HepG2 (cell line): Measurements from ENCODE around the gene PA2G4. TPM values are rescaled to one million over a fixed set of nuclear protein-coding genes. Genes with fewer than 3 reads are reported as not detected.

Experiments used
- CREBL2 ChIP-seq: sonication (generic); formaldehyde crosslinking; IDR thresholded peaks from 2 replicates; pipeline ENCODE4 v1.8.1; 2023; ENCODE audit warnings: missing genetic modification reagents, mild to moderate bottlenecking, borderline replicate concordance
- E2F5 ChIP-seq: sonication (generic); formaldehyde crosslinking; conservative IDR thresholded peaks from 2 replicates; pipeline ENCODE4 v1.4.0; 2020; ENCODE audit warnings: missing genetic modification reagents
- EHMT2 ChIP-seq: fragments of 200-600 bp; sonication (generic); IDR thresholded peaks from 2 replicates; pipeline ENCODE4 v1.7.0; 2017; ENCODE audit warnings: antibody characterized with exemption, low read depth, low read length, borderline replicate concordance
- ETV6 ChIP-seq: sonication (generic); formaldehyde crosslinking; conservative IDR thresholded peaks from 2 replicates; pipeline ENCODE4 v1.4.0; 2020; ENCODE audit warnings: missing genetic modification reagents
- FOXA1 ChIP-seq, 2 experiments: fragments of 450-650 bp in 1 of 2; sonication (generic) in 1 of 2; formaldehyde crosslinking in 1 of 2; IDR thresholded peaks; 2 replicates each; pipeline versions ENCODE4 v1.4.0 to v1.6.1; 2016 to 2020; ENCODE audit warnings: missing genetic modification reagents in 1 of 2
- HOXA9 ChIP-seq: sonication (generic); formaldehyde crosslinking; IDR thresholded peaks from 2 replicates; pipeline ENCODE4 v1.8.1; 2022; ENCODE audit warnings: missing genetic modification reagents, mild to moderate bottlenecking, moderate library complexity, borderline replicate concordance
- IRF9 ChIP-seq: sonication (generic); formaldehyde crosslinking; IDR thresholded peaks from 2 replicates; pipeline ENCODE4 v1.8.0; 2022; ENCODE audit warnings: missing genetic modification reagents, mild to moderate bottlenecking, borderline replicate concordance
- KDM5A ChIP-seq: fragments of 200-600 bp; sonication (generic); IDR thresholded peaks from 2 replicates; pipeline ENCODE4 v1.7.0; 2018; ENCODE audit warnings: antibody characterized with exemption, mild to moderate bottlenecking, low read length, borderline replicate concordance
- MLLT10 ChIP-seq: sonication (generic); formaldehyde crosslinking; IDR thresholded peaks from 2 replicates; pipeline ENCODE4 v1.4.0; 2020; ENCODE audit warnings: missing genetic modification reagents
- MYNN ChIP-seq: sonication (generic); formaldehyde crosslinking; IDR thresholded peaks from 2 replicates; pipeline ENCODE4 v1.4.0; 2020; ENCODE audit warnings: mild to moderate bottlenecking, low read depth, missing genetic modification reagents
- PAF1 ChIP-seq: IDR thresholded peaks from 2 replicates; pipeline ENCODE4 v1.6.1; 2016; ENCODE audit warnings: missing genetic modification reagents, missing compliant biosample characterization
- RXRB ChIP-seq: IDR thresholded peaks from 2 replicates; pipeline ENCODE4 v1.6.1; 2016; ENCODE audit warnings: borderline replicate concordance, missing genetic modification reagents, missing compliant biosample characterization
- SKI ChIP-seq: fragments of 450-650 bp; IDR thresholded peaks from one replicate; pipeline ENCODE4 v1.6.1; 2018; ENCODE audit warnings: mild to moderate bottlenecking; ENCODE audit not compliant: partially characterized antibody
- SNRNP70 ChIP-seq: fragments of 200-400 bp; formaldehyde crosslinking; IDR thresholded peaks from 2 replicates; pipeline ENCODE4 v1.6.1; 2017; ENCODE audit warnings: mild to moderate bottlenecking, low read depth, low read length, moderate library complexity
- TAF1 ChIP-seq: sonication (generic); formaldehyde crosslinking; IDR thresholded peaks from 2 replicates; pipeline ENCODE4 v1.4.0; 2020; ENCODE audit warnings: missing genetic modification reagents
- ZNF24 ChIP-seq: fragments of 450-650 bp; IDR thresholded peaks from 2 replicates; pipeline ENCODE4 v1.6.1; 2017; ENCODE audit warnings: antibody characterized with exemption, mild to moderate bottlenecking
- ZNF646 ChIP-seq: sonication (generic); formaldehyde crosslinking; IDR thresholded peaks from 2 replicates; pipeline ENCODE4 v1.9.0; 2021; ENCODE audit warnings: mild to moderate bottlenecking, missing genetic modification reagents
- ZNF672 ChIP-seq: sonication (generic); formaldehyde crosslinking; IDR thresholded peaks from 2 replicates; pipeline ENCODE4 v1.8.1; 2022; ENCODE audit warnings: missing genetic modification reagents
- polyA plus RNA-seq, 8 experiments: library from polyadenylated mRNA; depleted of rRNA in 3 of 8; stranded (reverse) in 7 of 8; unstranded in 1 of 8; fragments of >200 nt; fragmentation: Illumina TruSeq in 4 of 8; extraction: Trizol in 4 of 8; gene quantifications; 2 replicates each; pipeline versions ENCODE4 v1.2.1 to v1.2.3, GENCODE V29; 2011 to 2016; ENCODE audit warnings: low read depth in 4 of 8, missing spikeins in 1 of 8, mixed read lengths in 1 of 8; ENCODE audit not compliant: insufficient read depth in 1 of 8
- total RNA-seq, 5 experiments: library from RNA; depleted of rRNA; stranded (reverse); fragments of >200 nt; fragmentation: Illumina TruSeq; extraction: Trizol; gene quantifications; 2 replicates each; pipeline ENCODE4 v1.2.3, GENCODE V29; 2016; ENCODE audit warnings: low read depth in 1 of 5

The PA2G4 gene
- total and polyA plus RNA-seq, 2 of the 13 experiments (the other 11 are each of a cell fraction or from before 2014, with no cell fraction given): 147 to 240 TPM

- no peak; the same call in 1 of the 2 replicates for TF ChIP-seq E2F5 (CRISPR knock-in tag)
- no peak for TF ChIP-seq SNRNP70
- TF ChIP-seq MYNN (CRISPR knock-in tag): 0 out of 2 replicates have a peak, but pooled peaks have one; percentile 17
- no peak for TF ChIP-seq CREBL2 (CRISPR knock-in tag)
- peak; percentile 33 for TF ChIP-seq SKI
- no peak for TF ChIP-seq ZNF672 (CRISPR knock-in tag)
- no peak for TF ChIP-seq MLLT10 (CRISPR knock-in tag)
- no peak for TF ChIP-seq ZNF24
- no peak for TF ChIP-seq HOXA9 (CRISPR knock-in tag)
- no peak for TF ChIP-seq EHMT2
- no peak for TF ChIP-seq ZNF646
- TF ChIP-seq IRF9 (CRISPR knock-in tag): peak; percentile 82; the same call in 1 of the 2 replicates
- TF ChIP-seq ETV6 (CRISPR knock-in tag): 0 out of 2 replicates have a peak, but pooled peaks have one; percentile 36
- TF ChIP-seq RXRB (CRISPR knock-in tag): peak; percentile 18; the same call in 1 of the 2 replicates
- TF ChIP-seq PAF1 (CRISPR knock-in tag): no peak
- TF ChIP-seq KDM5A: no peak
- TF ChIP-seq TAF1 (CRISPR knock-in tag): peak; percentile 78
- TF ChIP-seq FOXA1 (IDR thresholded peaks at IDR 0.05): no peak
- TF ChIP-seq FOXA1 (CRISPR knock-in tag; IDR thresholded peaks at IDR 0.05): 0 out of 2 replicates have a peak, but pooled peaks have one; percentile 6
These were observed 25.2 kb upstream of the PA2G4 start (continued) for GRCh38 chr12:56078931-56079722.
